Thyroid gland (tissue), 4 donors: ENCODE measurements around the gene KLHL36.

Source experiments
- CTCF ChIP-seq, 6 experiments: fragments of 200-600 bp in 3 of 6; fragments of 450-650 bp in 3 of 6; sonication (generic) in 3 of 6; IDR thresholded peaks; one replicate each; pipeline ENCODE4 v1.5.1; 2016 to 2019; ENCODE audit warnings: antibody characterized with exemption in 6 of 6, mild to moderate bottlenecking in 2 of 6, inconsistent platforms in 1 of 6, moderate library complexity in 1 of 6
- POLR2A ChIP-seq, 2 donors: fragments of 450-650 bp; IDR thresholded peaks; one replicate each; pipeline ENCODE4 v1.6.1; 2017; ENCODE audit warnings: antibody characterized with exemption in 2 of 2, mild to moderate bottlenecking in 2 of 2, moderate library complexity in 1 of 2

DNA sequence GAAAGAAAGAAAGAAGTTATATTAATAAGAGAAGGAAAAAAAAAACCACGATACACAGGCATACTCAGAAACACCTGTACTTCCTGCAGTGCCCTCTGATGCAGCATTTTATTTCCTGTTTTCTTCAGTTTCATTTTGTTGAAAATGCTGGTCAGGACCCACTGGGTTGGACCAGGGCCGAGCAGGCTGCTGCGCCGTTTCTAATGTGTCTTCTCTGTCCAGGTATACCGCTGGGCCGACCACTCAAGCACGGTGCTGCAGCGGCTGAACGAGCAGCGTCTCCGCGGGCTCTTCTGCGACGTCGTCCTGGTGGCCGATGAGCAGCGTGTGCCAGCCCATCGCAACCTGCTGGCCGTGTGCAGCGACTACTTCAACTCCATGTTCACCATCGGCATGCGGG lies 8.3 kb downstream of the KLHL36 start:
- TF ChIP-seq CTCF (IDR thresholded peaks at IDR 0.05) = no peak
- no peak for TF ChIP-seq POLR2A (IDR thresholded peaks at IDR 0.05)
